Neural cell (in vitro differentiated cells): ENCODE results near the gene IGSF3. TPM values are rescaled to one million over a fixed set of nuclear protein-coding genes. Genes with fewer than 3 reads are reported as not detected.

Source experiments
- H2AFZ ChIP-seq: fragments of 200-600, 300-800 bp; sonication (generic), shearing (Covaris generic); 2 replicates; pipeline ENCODE4 v1.6.0; 2014; ENCODE audit warnings: low read depth, mild to moderate bottlenecking, antibody characterized with exemption, low read length, moderate library complexity
- H3F3A ChIP-seq: fragments of 200-600 bp; shearing (Covaris generic); 2 replicates; pipeline ENCODE4 v1.6.1; 2016; ENCODE audit warnings: mild to moderate bottlenecking, moderate library complexity, mixed read lengths, antibody characterized with exemption, low read length; ENCODE audit not compliant: insufficient read depth, poor library complexity, severe bottlenecking
- H3K27ac ChIP-seq: fragments of 200-600, 300-800 bp; sonication (generic), shearing (Covaris generic); 2 replicates; pipeline ENCODE4 v1.5.1; 2014; ENCODE audit warnings: mild to moderate bottlenecking, low read length, moderate library complexity
- H3K27me3 ChIP-seq: fragments of 300-800, 200-600 bp; sonication (generic), shearing (Covaris generic); 2 replicates; pipeline ENCODE4 v1.6.0; 2014; ENCODE audit warnings: mild to moderate bottlenecking, low read depth, low read length, moderate library complexity; ENCODE audit not compliant: insufficient read depth
- H3K36me3 ChIP-seq: fragments of 300-800, 200-600 bp; sonication (generic), shearing (Covaris generic); 2 replicates; pipeline ENCODE4 v1.5.1; 2014; ENCODE audit warnings: mild to moderate bottlenecking, antibody characterized with exemption, low read length, moderate library complexity; ENCODE audit not compliant: insufficient read depth
- H3K4me2 ChIP-seq: fragments of 300-800, 200-600 bp; sonication (generic), shearing (Covaris generic); 2 replicates; pipeline ENCODE4 v1.6.0; 2014; ENCODE audit warnings: mild to moderate bottlenecking, low read length
- H3K4me3 ChIP-seq: fragments of 300-800, 200-600 bp; sonication (generic), shearing (Covaris generic); 2 replicates; pipeline ENCODE4 v1.5.1; 2014; ENCODE audit warnings: mild to moderate bottlenecking, low read length, moderate library complexity
- H3K79me2 ChIP-seq: fragments of 200-600 bp; shearing (Covaris generic); replicated peaks from 2 replicates; pipeline ENCODE4 v1.6.0; 2014; ENCODE audit warnings: mild to moderate bottlenecking, low read length, moderate library complexity; ENCODE audit not compliant: insufficient read depth
- H3K9ac ChIP-seq: fragments of 300-800, 200-600 bp; sonication (generic), shearing (Covaris generic); 2 replicates; pipeline ENCODE4 v1.6.1; 2016; ENCODE audit warnings: mild to moderate bottlenecking, low read length, mixed read lengths
- H3K9me2 ChIP-seq: fragments of 200-600 bp; shearing (Covaris generic); 2 replicates; pipeline ENCODE4 v1.6.1; 2016; ENCODE audit warnings: mild to moderate bottlenecking, low read length, mixed read lengths; ENCODE audit not compliant: insufficient read depth
- H3K9me3 ChIP-seq: fragments of 200-600, 300-800 bp; sonication (generic), shearing (Covaris generic); 2 replicates; pipeline ENCODE4 v1.6.1; 2016; ENCODE audit warnings: mild to moderate bottlenecking, mixed run types, low read length, moderate library complexity, mixed read lengths
- H4K20me1 ChIP-seq: fragments of 200-600 bp; shearing (Covaris generic); 2 replicates; pipeline ENCODE4 v1.6.1; 2016; ENCODE audit warnings: mild to moderate bottlenecking, mixed run types; ENCODE audit not compliant: insufficient read depth
- CTCF ChIP-seq: fragments of 450-650 bp; IDR thresholded peaks from 2 replicates; pipeline ENCODE4 v1.5.1; 2014; ENCODE audit warnings: antibody characterized with exemption, mild to moderate bottlenecking, moderate library complexity; ENCODE audit not compliant: poor library complexity, severe bottlenecking
- EP300 ChIP-seq: fragments of 450-650 bp; conservative IDR thresholded peaks from 2 replicates; pipeline ENCODE4 v1.6.1; 2014; ENCODE audit warnings: antibody characterized with exemption, mild to moderate bottlenecking, moderate library complexity; ENCODE audit not compliant: poor library complexity, severe bottlenecking
- EZH2 ChIP-seq: fragments of 200-600, 300-800 bp; shearing (Covaris generic), sonication (generic); IDR thresholded peaks from 2 replicates; pipeline ENCODE4 v1.6.1; 2014; ENCODE audit warnings: antibody characterized with exemption, low read length, borderline replicate concordance, mild to moderate bottlenecking; ENCODE audit not compliant: insufficient read depth, poor library complexity, severe bottlenecking
- MXI1 ChIP-seq: fragments of 450-650 bp; conservative IDR thresholded peaks from 2 replicates; pipeline ENCODE4 v1.6.1; 2014; ENCODE audit warnings: antibody characterized with exemption, mild to moderate bottlenecking; ENCODE audit not compliant: poor library complexity, severe bottlenecking
- POLR2AphosphoS5 ChIP-seq: IDR thresholded peaks from 2 replicates; pipeline ENCODE4 v1.6.1; 2012
- RAD21 ChIP-seq: fragments of 450-650 bp; conservative IDR thresholded peaks from 2 replicates; pipeline ENCODE4 v1.6.1; 2014; ENCODE audit warnings: antibody characterized with exemption, mild to moderate bottlenecking, moderate library complexity
- SMC3 ChIP-seq: fragments of 450-650 bp; conservative IDR thresholded peaks from 2 replicates; pipeline ENCODE4 v1.6.1; 2014; ENCODE audit warnings: antibody characterized with exemption, mild to moderate bottlenecking, moderate library complexity; ENCODE audit not compliant: poor library complexity
- TAF1 ChIP-seq: IDR thresholded peaks from 2 replicates; pipeline ENCODE4 v1.6.1; 2012; ENCODE audit warnings: low read depth
- polyA plus RNA-seq: library from polyadenylated mRNA; depleted of rRNA; stranded (reverse); fragments of >200 nt; gene quantifications from 2 replicates; pipeline ENCODE4 v1.2.3, GENCODE V29; 2014
- TF ChIP-seq, protein P1 (sequence below): IDR thresholded peaks from 2 replicates; pipeline ENCODE4 v1.6.1; 2012; ENCODE audit warnings: borderline replicate concordance

IGSF3 gene
- polyA plus RNA-seq, 1 donor from 2014 or later, result 81.4 TPM

- TF ChIP-seq RAD21, result no peak
These were observed 42.2 kb upstream of the IGSF3 start for GRCh38 chr1:116709666-116710167.

DNA sequence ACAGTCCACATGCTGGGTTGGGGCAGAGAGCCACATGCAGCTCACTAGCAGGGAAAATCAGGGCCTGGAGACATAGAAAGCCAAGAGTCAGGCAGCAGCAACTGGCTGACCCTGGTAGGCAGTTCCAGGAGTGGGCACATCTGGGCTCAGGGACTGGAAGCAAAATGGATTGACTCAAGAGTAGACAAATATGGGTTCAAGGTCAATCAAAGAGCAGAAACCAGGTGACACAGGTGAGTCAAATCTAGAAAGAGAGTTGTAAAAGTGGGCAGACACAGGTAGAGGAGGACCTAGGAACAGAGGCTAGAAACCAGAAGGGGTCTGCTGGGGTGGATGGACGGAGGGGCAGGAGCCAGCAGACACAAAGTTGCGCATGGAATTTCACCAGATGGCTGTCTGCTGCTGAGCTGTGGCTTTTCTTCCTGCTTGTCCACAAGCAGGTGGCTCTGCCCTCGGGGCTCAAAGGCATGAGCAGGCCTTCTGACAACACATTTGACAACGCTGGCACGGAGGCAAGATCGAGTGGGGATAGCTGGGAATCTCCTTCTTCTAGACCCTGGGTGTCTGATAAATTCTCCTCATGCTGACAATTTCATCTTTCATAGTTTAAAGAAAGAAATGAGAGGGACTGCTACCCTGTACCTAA is 40.8 kb upstream of the IGSF3 start:
- Histone ChIP-seq H3K4me3 (no peak overlapping the region), H3K9ac (no peak overlapping the region), H3K9me3 (no peaks in the 10 kb centered on the region), H3K36me3 (no peaks in the 10 kb centered on the region), H3K27ac (no peak overlapping the region), H3K9me2 (no peaks in the 10 kb centered on the region), H3K27me3 (no peaks in the 10 kb centered on the region), H4K20me1 (no peaks in the 10 kb centered on the region), H3K4me2 (no peak overlapping the region), H3K79me2 (no peaks in the 10 kb centered on the region), H2AFZ (no peak overlapping the region), H3F3A (no peaks in the 10 kb centered on the region)
- TF ChIP-seq CTCF (no peak), SMC3 (no peak), RAD21 (no peak), MXI1 (no peak), POLR2AphosphoS5 (no peak), EZH2 (no peak), TAF1 (no peak), EP300 (no peak)
- TF ChIP-seq, protein P1, sequence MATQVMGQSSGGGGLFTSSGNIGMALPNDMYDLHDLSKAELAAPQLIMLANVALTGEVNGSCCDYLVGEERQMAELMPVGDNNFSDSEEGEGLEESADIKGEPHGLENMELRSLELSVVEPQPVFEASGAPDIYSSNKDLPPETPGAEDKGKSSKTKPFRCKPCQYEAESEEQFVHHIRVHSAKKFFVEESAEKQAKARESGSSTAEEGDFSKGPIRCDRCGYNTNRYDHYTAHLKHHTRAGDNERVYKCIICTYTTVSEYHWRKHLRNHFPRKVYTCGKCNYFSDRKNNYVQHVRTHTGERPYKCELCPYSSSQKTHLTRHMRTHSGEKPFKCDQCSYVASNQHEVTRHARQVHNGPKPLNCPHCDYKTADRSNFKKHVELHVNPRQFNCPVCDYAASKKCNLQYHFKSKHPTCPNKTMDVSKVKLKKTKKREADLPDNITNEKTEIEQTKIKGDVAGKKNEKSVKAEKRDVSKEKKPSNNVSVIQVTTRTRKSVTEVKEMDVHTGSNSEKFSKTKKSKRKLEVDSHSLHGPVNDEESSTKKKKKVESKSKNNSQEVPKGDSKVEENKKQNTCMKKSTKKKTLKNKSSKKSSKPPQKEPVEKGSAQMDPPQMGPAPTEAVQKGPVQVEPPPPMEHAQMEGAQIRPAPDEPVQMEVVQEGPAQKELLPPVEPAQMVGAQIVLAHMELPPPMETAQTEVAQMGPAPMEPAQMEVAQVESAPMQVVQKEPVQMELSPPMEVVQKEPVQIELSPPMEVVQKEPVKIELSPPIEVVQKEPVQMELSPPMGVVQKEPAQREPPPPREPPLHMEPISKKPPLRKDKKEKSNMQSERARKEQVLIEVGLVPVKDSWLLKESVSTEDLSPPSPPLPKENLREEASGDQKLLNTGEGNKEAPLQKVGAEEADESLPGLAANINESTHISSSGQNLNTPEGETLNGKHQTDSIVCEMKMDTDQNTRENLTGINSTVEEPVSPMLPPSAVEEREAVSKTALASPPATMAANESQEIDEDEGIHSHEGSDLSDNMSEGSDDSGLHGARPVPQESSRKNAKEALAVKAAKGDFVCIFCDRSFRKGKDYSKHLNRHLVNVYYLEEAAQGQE, result no peak

More at GRCh38 chr1:116709666-116710167, 42.2 kb upstream of the IGSF3 start:
- no peaks in the 10 kb centered on the region for H3K27me3 ChIP-seq
- H3K9me3 ChIP-seq, result no peaks in the 10 kb centered on the region
- H3K4me3 ChIP-seq, result no peak overlapping the region
- no peaks in the 10 kb centered on the region for H4K20me1 ChIP-seq
- H3K9me2 ChIP-seq, result no peaks in the 10 kb centered on the region
- H3F3A ChIP-seq, result no peaks in the 10 kb centered on the region
- no peak overlapping the region for H2AFZ ChIP-seq
- H3K4me2 ChIP-seq, result no peak overlapping the region
- H3K36me3 ChIP-seq, result no peaks in the 10 kb centered on the region
- no peak overlapping the region for H3K27ac ChIP-seq
- H3K79me2 ChIP-seq, result no peaks in the 10 kb centered on the region
- no peak overlapping the region for H3K9ac ChIP-seq
